HG02763 (cell line): ENCODE results near the gene KCNH1.

Experiments used
- ATAC-seq: cut with Tn5 transposase; IDR thresholded peaks from one replicate; pipeline ENCODE4 v1.9.1; 2021; ENCODE audit warnings: mild to moderate bottlenecking, moderate library complexity; ENCODE audit not compliant: unreplicated experiment

Gene KCNH1

GRCh38 chr1:210731193-210731592 lies 402.8 kb downstream of the KCNH1 start:
- no peak for ATAC-seq

GRCh38 chr1:210730023-210730422 lies 403.9 kb downstream of the KCNH1 start:
- ATAC-seq: no peak

- no peak for ATAC-seq
Observed at GRCh38 chr1:210728437-210729149, 405.4 kb downstream of the KCNH1 start.

GRCh38 chr1:210727709-210728108 lies 406.2 kb downstream of the KCNH1 start:
- ATAC-seq: no peak

- no peak for ATAC-seq
Observed at GRCh38 chr1:210726621-210727020, 407.3 kb downstream of the KCNH1 start.

- no peak for ATAC-seq
Observed at GRCh38 chr1:210724768-210725167, 409.2 kb downstream of the KCNH1 start.

- ATAC-seq: no peak
Observed at GRCh38 chr1:210723646-210724045, 410.3 kb downstream of the KCNH1 start.

- no peak for ATAC-seq
Observed at GRCh38 chr1:210722410-210723081, 411.4 kb downstream of the KCNH1 start.

GRCh38 chr1:210715072-210715471 lies 418.9 kb downstream of the KCNH1 start:
- no peak for ATAC-seq

GRCh38 chr1:210711825-210712612 lies 421.9 kb downstream of the KCNH1 start:
- ATAC-seq: no peak

- ATAC-seq: no peak
Observed at GRCh38 chr1:210709701-210710100, 424.2 kb downstream of the KCNH1 start.

- ATAC-seq: no peak
Observed at GRCh38 chr1:210707300-210708240, 426.4 kb downstream of the KCNH1 start.

GRCh38 chr1:210706246-210706645 lies 427.7 kb downstream of the KCNH1 start:
- ATAC-seq: no peak

GRCh38 chr1:210705086-210705485 lies 428.9 kb downstream of the KCNH1 start:
- no peak for ATAC-seq

GRCh38 chr1:210703593-210703992 lies 430.4 kb downstream of the KCNH1 start:
- ATAC-seq: no peak

- ATAC-seq: no peak
Observed at GRCh38 chr1:210702506-210702905, 431.4 kb downstream of the KCNH1 start.

GRCh38 chr1:210700511-210700910 lies 433.4 kb downstream of the KCNH1 start:
- ATAC-seq: no peak

GRCh38 chr1:210700083-210700482 lies 433.9 kb downstream of the KCNH1 start:
- ATAC-seq: no peak

- ATAC-seq: no peak
Observed at GRCh38 chr1:210698661-210699060, 435.3 kb downstream of the KCNH1 start.

GRCh38 chr1:210697185-210697584 lies 436.8 kb downstream of the KCNH1 start:
- ATAC-seq: no peak

GRCh38 chr1:210696709-210697108 lies 437.2 kb downstream of the KCNH1 start:
- peak; percentile 86 for ATAC-seq
